ENCODE data around the gene TCF19.
"Not testable (repeated sequence)": the region's sequence is repeated elsewhere in the genome, so short reads cannot be mapped to it uniquely, and the experiment has no call there.

TCF19 gene

GRCh38 chr6:31169123-31169857 lies 10.9 kb downstream of the TCF19 start:
- no peak overlapping the region for H3K27ac ChIP-seq (ENCODE audit: low read depth in 2 of 2, low read length in 2 of 2)
- peaks cover 2 to 3% of the 10 kb centered on the region in 2 donors for H3K36me3 ChIP-seq (ENCODE audit: control insufficient read depth in 2 of 2, insufficient read depth in 2 of 2, low read length in 2 of 2)
- H3K4me3 ChIP-seq (ENCODE audit: low read length in 2 of 2) = no peak overlapping the region
- no peaks in the 10 kb centered on the region for H3K9me3 ChIP-seq (ENCODE audit: control insufficient read depth in 2 of 2, low read length in 2 of 2)
- H3K4me1 ChIP-seq (ENCODE audit: control insufficient read depth in 2 of 2, insufficient read depth in 2 of 2, low read length in 2 of 2) = no peaks in the 10 kb centered on the region
- H3K9ac ChIP-seq (ENCODE audit: low read depth in 1 of 2, low read length in 2 of 2) = no peak overlapping the region
- H3K27me3 ChIP-seq (ENCODE audit: control insufficient read depth in 2 of 2, insufficient read depth in 2 of 2, low read length in 2 of 2) = no peaks in the 10 kb centered on the region

GRCh38 chr6:31169858-31170599 lies 11.6 kb downstream of the TCF19 start:
- H3K9me3 ChIP-seq (ENCODE audit: control insufficient read depth in 2 of 2, low read length in 2 of 2); H3K27me3 ChIP-seq (ENCODE audit: control insufficient read depth in 2 of 2, insufficient read depth in 2 of 2, low read length in 2 of 2); H3K4me3 ChIP-seq (ENCODE audit: low read length in 2 of 2); H3K27ac ChIP-seq (ENCODE audit: low read depth in 2 of 2, low read length in 2 of 2); H3K36me3 ChIP-seq (ENCODE audit: control insufficient read depth in 2 of 2, insufficient read depth in 2 of 2, low read length in 2 of 2); H3K9ac ChIP-seq (ENCODE audit: low read depth in 1 of 2, low read length in 2 of 2); H3K4me1 ChIP-seq (ENCODE audit: control insufficient read depth in 2 of 2, insufficient read depth in 2 of 2, low read length in 2 of 2): not testable (repeated sequence)

GRCh38 chr6:31170600-31170881 lies 12.2 kb downstream of the TCF19 start, which contains the start of gene POU5F1:
Gene POU5F1 (minus strand): TSS chr6:31170682. CDS start chr6:31170620, 62 bp downstream.
- H3K9me3 ChIP-seq (ENCODE audit: control insufficient read depth in 2 of 2, low read length in 2 of 2) = no peaks in the 10 kb centered on the region
- no peaks in the 10 kb centered on the region for H3K27me3 ChIP-seq (ENCODE audit: control insufficient read depth in 2 of 2, insufficient read depth in 2 of 2, low read length in 2 of 2)
- peaks cover 2 to 10% of the 10 kb centered on the region in 2 donors for H3K36me3 ChIP-seq (ENCODE audit: control insufficient read depth in 2 of 2, insufficient read depth in 2 of 2, low read length in 2 of 2)
- H3K4me3 ChIP-seq (ENCODE audit: low read length in 2 of 2) = no peak within 1 kb of the TSS
- H3K27ac ChIP-seq (ENCODE audit: low read depth in 2 of 2, low read length in 2 of 2) = no peak within 1 kb of the TSS
- no peaks in the 10 kb centered on the region for H3K4me1 ChIP-seq (ENCODE audit: control insufficient read depth in 2 of 2, insufficient read depth in 2 of 2, low read length in 2 of 2)
- no peak within 1 kb of the TSS for H3K9ac ChIP-seq (ENCODE audit: low read depth in 1 of 2, low read length in 2 of 2)

GRCh38 chr6:31170987-31171671 lies 12.7 kb downstream of the TCF19 start:
- Histone ChIP-seq H3K9me3 (ENCODE audit: control insufficient read depth in 2 of 2, low read length in 2 of 2) (no peaks in the 10 kb centered on the region), H3K4me1 (ENCODE audit: control insufficient read depth in 2 of 2, insufficient read depth in 2 of 2, low read length in 2 of 2) (no peaks in the 10 kb centered on the region), H3K27ac (ENCODE audit: low read depth in 2 of 2, low read length in 2 of 2) (no peak overlapping the region), H3K36me3 (ENCODE audit: control insufficient read depth in 2 of 2, insufficient read depth in 2 of 2, low read length in 2 of 2) (peaks cover 2 to 14% of the 10 kb centered on the region in 2 donors), H3K27me3 (ENCODE audit: control insufficient read depth in 2 of 2, insufficient read depth in 2 of 2, low read length in 2 of 2) (no peaks in the 10 kb centered on the region), H3K9ac (ENCODE audit: low read depth in 1 of 2, low read length in 2 of 2) (no peak overlapping the region), H3K4me3 (ENCODE audit: low read length in 2 of 2) (no peak overlapping the region)

- no peaks in the 10 kb centered on the region for H3K4me1 ChIP-seq (ENCODE audit: control insufficient read depth in 2 of 2, insufficient read depth in 2 of 2, low read length in 2 of 2)
- H3K36me3 ChIP-seq (ENCODE audit: control insufficient read depth in 2 of 2, insufficient read depth in 2 of 2, low read length in 2 of 2) = peaks cover 2 to 16% of the 10 kb centered on the region in 2 donors
- H3K27ac ChIP-seq (ENCODE audit: low read depth in 2 of 2, low read length in 2 of 2) = no peak overlapping the region
- H3K27me3 ChIP-seq (ENCODE audit: control insufficient read depth in 2 of 2, insufficient read depth in 2 of 2, low read length in 2 of 2) = no peaks in the 10 kb centered on the region
- H3K9ac ChIP-seq (ENCODE audit: low read depth in 1 of 2, low read length in 2 of 2) = no peak overlapping the region
- no peak overlapping the region for H3K4me3 ChIP-seq (ENCODE audit: low read length in 2 of 2)
- no peaks in the 10 kb centered on the region for H3K9me3 ChIP-seq (ENCODE audit: control insufficient read depth in 2 of 2, low read length in 2 of 2)
These were observed 13.8 kb downstream of the TCF19 start for GRCh38 chr6:31171931-31172905.

- no peaks in the 10 kb centered on the region for H3K4me1 ChIP-seq (ENCODE audit: control insufficient read depth in 2 of 2, insufficient read depth in 2 of 2, low read length in 2 of 2)
- H3K27me3 ChIP-seq (ENCODE audit: control insufficient read depth in 2 of 2, insufficient read depth in 2 of 2, low read length in 2 of 2) = no peaks in the 10 kb centered on the region
- no peaks in the 10 kb centered on the region for H3K9me3 ChIP-seq (ENCODE audit: control insufficient read depth in 2 of 2, low read length in 2 of 2)
- peaks cover 2 to 18% of the 10 kb centered on the region in 2 donors for H3K36me3 ChIP-seq (ENCODE audit: control insufficient read depth in 2 of 2, insufficient read depth in 2 of 2, low read length in 2 of 2)
- no peak overlapping the region for H3K9ac ChIP-seq (ENCODE audit: low read depth in 1 of 2, low read length in 2 of 2)
- no peak overlapping the region for H3K4me3 ChIP-seq (ENCODE audit: low read length in 2 of 2)
- H3K27ac ChIP-seq (ENCODE audit: low read depth in 2 of 2, low read length in 2 of 2) = no peak overlapping the region
These were observed 14.6 kb downstream of the TCF19 start for GRCh38 chr6:31172973-31173384.

- Histone ChIP-seq H3K4me3 (ENCODE audit: low read length in 2 of 2) (no peak overlapping the region), H3K36me3 (ENCODE audit: control insufficient read depth in 2 of 2, insufficient read depth in 2 of 2, low read length in 2 of 2) (peaks cover 2 to 18% of the 10 kb centered on the region in 2 donors), H3K27ac (ENCODE audit: low read depth in 2 of 2, low read length in 2 of 2) (no peak overlapping the region), H3K4me1 (ENCODE audit: control insufficient read depth in 2 of 2, insufficient read depth in 2 of 2, low read length in 2 of 2) (peaks cover 0 to 3% of the 10 kb centered on the region in 2 donors), H3K9me3 (ENCODE audit: control insufficient read depth in 2 of 2, low read length in 2 of 2) (no peaks in the 10 kb centered on the region), H3K9ac (ENCODE audit: low read depth in 1 of 2, low read length in 2 of 2) (no peak overlapping the region), H3K27me3 (ENCODE audit: control insufficient read depth in 2 of 2, insufficient read depth in 2 of 2, low read length in 2 of 2) (no peaks in the 10 kb centered on the region)
These were observed 15.0 kb downstream of the TCF19 start for GRCh38 chr6:31173406-31173805.

- H3K4me3 ChIP-seq (ENCODE audit: low read length in 2 of 2) = no peak overlapping the region
- H3K9me3 ChIP-seq (ENCODE audit: control insufficient read depth in 2 of 2, low read length in 2 of 2) = no peaks in the 10 kb centered on the region
- H3K27ac ChIP-seq (ENCODE audit: low read depth in 2 of 2, low read length in 2 of 2) = no peak overlapping the region
- H3K9ac ChIP-seq (ENCODE audit: low read depth in 1 of 2, low read length in 2 of 2) = no peak overlapping the region
- no peaks in the 10 kb centered on the region for H3K27me3 ChIP-seq (ENCODE audit: control insufficient read depth in 2 of 2, insufficient read depth in 2 of 2, low read length in 2 of 2)
- H3K4me1 ChIP-seq (ENCODE audit: control insufficient read depth in 2 of 2, insufficient read depth in 2 of 2, low read length in 2 of 2) = peaks cover 7 to 11% of the 10 kb centered on the region in 2 donors
- peaks cover 2 to 18% of the 10 kb centered on the region in 2 donors for H3K36me3 ChIP-seq (ENCODE audit: control insufficient read depth in 2 of 2, insufficient read depth in 2 of 2, low read length in 2 of 2)
These were observed 16.0 kb downstream of the TCF19 start for GRCh38 chr6:31174378-31174777.

- Histone ChIP-seq H3K27ac (ENCODE audit: low read depth in 2 of 2, low read length in 2 of 2) (no peak overlapping the region), H3K9ac (ENCODE audit: low read depth in 1 of 2, low read length in 2 of 2) (no peak overlapping the region), H3K4me3 (ENCODE audit: low read length in 2 of 2) (no peak overlapping the region), H3K9me3 (ENCODE audit: control insufficient read depth in 2 of 2, low read length in 2 of 2) (no peaks in the 10 kb centered on the region), H3K27me3 (ENCODE audit: control insufficient read depth in 2 of 2, insufficient read depth in 2 of 2, low read length in 2 of 2) (no peaks in the 10 kb centered on the region), H3K4me1 (ENCODE audit: control insufficient read depth in 2 of 2, insufficient read depth in 2 of 2, low read length in 2 of 2) (peaks cover 7 to 11% of the 10 kb centered on the region in 2 donors), H3K36me3 (ENCODE audit: control insufficient read depth in 2 of 2, insufficient read depth in 2 of 2, low read length in 2 of 2) (peaks cover 2 to 18% of the 10 kb centered on the region in 2 donors)
These were observed 17.6 kb downstream of the TCF19 start for GRCh38 chr6:31175971-31176370.

Data from mucosa of rectum (tissue), 2 donors.